IMR-90 (cell line): ENCODE data around the gene GP1BA. TPM values are rescaled to one million over a fixed set of nuclear protein-coding genes. Genes with fewer than 3 reads are reported as not detected.

ENCODE experiments used
- ATAC-seq: fragments of 200-7000 bp; cut with Tn5 transposase; 2 replicates; pipeline ENCODE4 v1.9.1; 2020; ENCODE audit warnings: low read depth, mild to moderate bottlenecking, moderate library complexity
- BruUV-seq: library from RNA; stranded (reverse); fragments of 400-500 nt; replicated peaks from 2 replicates; lab custom pipeline; 2021; lab: Mats Ljungman, UMichigan
- CTCF ChIA-PET: fragments of 300-600 bp; formaldehyde crosslinking; extraction: SDS; loops from one replicate; lab custom pipeline; 2021; ENCODE audit warnings: antibody characterized with exemption; lab: Yijun Ruan, JAX
- POLR2A ChIA-PET: fragments of 300-600 bp; sonication (Branson Sonifier 250); formaldehyde crosslinking; loops from one replicate; lab custom pipeline; 2022; ENCODE audit warnings: antibody characterized with exemption; ENCODE audit not compliant: unreplicated experiment; lab: Charles Lee
- DNase-seq: peaks from one replicate; pipeline ENCODE4 v3.0.0; 2013
- H2AFZ ChIP-seq: replicated peaks from 2 replicates; pipeline ENCODE3; 2013; ENCODE audit warnings: low read length, mild to moderate bottlenecking; ENCODE audit not compliant: poor library complexity
- H2AK5ac ChIP-seq: 2 replicates; pipeline ENCODE4 v1.6.1; 2013; ENCODE audit warnings: low read depth, low read length, inconsistent platforms
- H2AK9ac ChIP-seq: replicated peaks from 2 replicates; pipeline ENCODE3; 2013; ENCODE audit warnings: mild to moderate bottlenecking, low read depth, low read length, moderate library complexity; ENCODE audit not compliant: poor library complexity
- H2BK120ac ChIP-seq: 2 replicates; pipeline ENCODE4 v1.6.1; 2013; ENCODE audit warnings: low read depth, low read length, inconsistent platforms
- H2BK15ac ChIP-seq: 3 replicates; pipeline ENCODE4 v1.6.1; 2013; ENCODE audit warnings: low read depth, low read length, inconsistent platforms
- H2BK20ac ChIP-seq: 2 replicates; pipeline ENCODE4 v1.6.1; 2013; ENCODE audit warnings: low read depth, mild to moderate bottlenecking, inconsistent platforms, low read length, moderate library complexity
- H2BK5ac ChIP-seq: 2 replicates; pipeline ENCODE4 v1.6.1; 2013; ENCODE audit warnings: mild to moderate bottlenecking, low read depth, low read length, inconsistent platforms; ENCODE audit not compliant: poor library complexity, severe bottlenecking
- H3K14ac ChIP-seq: replicated peaks from 2 replicates; pipeline ENCODE4 v1.6.1; 2013; ENCODE audit warnings: low read depth, low read length, inconsistent platforms
- H3K18ac ChIP-seq: 2 replicates; pipeline ENCODE4 v1.6.1; 2013; ENCODE audit warnings: low read depth, low read length, control low read depth
- H3K23ac ChIP-seq: 2 replicates; pipeline ENCODE4 v1.6.1; 2013; ENCODE audit warnings: low read depth, low read length, inconsistent platforms
- H3K27ac ChIP-seq: 2 replicates; pipeline ENCODE4 v1.5.1; 2013; ENCODE audit warnings: mild to moderate bottlenecking, control low read depth, low read length; ENCODE audit not compliant: insufficient read depth
- H3K27me3 ChIP-seq: 2 replicates; pipeline ENCODE4 v1.6.1; 2013; ENCODE audit warnings: low read length; ENCODE audit not compliant: control insufficient read depth, insufficient read depth
- H3K36me3 ChIP-seq: 2 replicates; pipeline ENCODE4 v1.6.1; 2013; ENCODE audit warnings: low read length, mixed read lengths; ENCODE audit not compliant: control insufficient read depth, insufficient read depth
- H3K4ac ChIP-seq: 2 replicates; pipeline ENCODE4 v1.6.1; 2013; ENCODE audit warnings: low read depth, low read length, inconsistent platforms
- H3K4me1 ChIP-seq: 2 replicates; pipeline ENCODE4 v1.6.1; 2013; ENCODE audit warnings: low read length, mixed read lengths; ENCODE audit not compliant: control insufficient read depth, insufficient read depth
- H3K4me2 ChIP-seq: 2 replicates; pipeline ENCODE4 v1.6.1; 2013; ENCODE audit warnings: low read depth, mild to moderate bottlenecking, control low read depth, low read length, moderate library complexity
- H3K4me3 ChIP-seq: 2 replicates; pipeline ENCODE4 v1.5.1; 2013; ENCODE audit warnings: low read depth, mild to moderate bottlenecking, control low read depth, low read length, moderate library complexity; ENCODE audit not compliant: insufficient read depth
- H3K56ac ChIP-seq: 2 replicates; pipeline ENCODE4 v1.6.1; 2013; ENCODE audit warnings: low read length, inconsistent platforms; ENCODE audit not compliant: insufficient read depth; ENCODE audit errors: extremely low read depth
- H3K79me1 ChIP-seq, 2 experiments: 2 replicates each; pipeline ENCODE4 v1.6.1; 2013; ENCODE audit warnings: low read length in 2 of 2, inconsistent platforms in 1 of 2, low read depth in 1 of 2
- H3K9ac ChIP-seq: 2 replicates; pipeline ENCODE4 v1.6.1; 2013; ENCODE audit warnings: low read depth, low read length, control low read depth
- H3K9me1 ChIP-seq: 2 replicates; pipeline ENCODE4 v1.6.1; 2013; ENCODE audit warnings: low read length, inconsistent platforms; ENCODE audit not compliant: insufficient read depth
- H3K9me3 ChIP-seq: 2 replicates; pipeline ENCODE4 v1.6.1; 2013; ENCODE audit warnings: low read length; ENCODE audit not compliant: control insufficient read depth, insufficient read depth
- H4K20me1 ChIP-seq: 2 replicates; pipeline ENCODE4 v1.6.1; 2013; ENCODE audit warnings: low read length, inconsistent platforms; ENCODE audit not compliant: insufficient read depth
- H4K5ac ChIP-seq: 2 replicates; pipeline ENCODE4 v1.6.1; 2013; ENCODE audit warnings: mild to moderate bottlenecking, low read depth, low read length, control low read depth
- H4K8ac ChIP-seq, 2 experiments: 2 replicates each; pipeline ENCODE4 v1.6.1; 2013; ENCODE audit warnings: low read depth in 2 of 2, low read length in 2 of 2, control low read depth in 1 of 2, inconsistent platforms in 1 of 2
- H4K91ac ChIP-seq: 2 replicates; pipeline ENCODE4 v1.6.1; 2013; ENCODE audit warnings: low read depth, low read length, inconsistent platforms; ENCODE audit not compliant: insufficient read depth
- BHLHE40 ChIP-seq: fragments of 150-350 bp; IDR thresholded peaks from 2 replicates; pipeline ENCODE4 v1.6.1; 2016; ENCODE audit warnings: mild to moderate bottlenecking, low read depth, low read length
- CEBPB ChIP-seq: IDR thresholded peaks from 2 replicates; pipeline ENCODE4 v1.6.1; 2012; ENCODE audit warnings: low read depth, low read length, improper control_type of control experiment
- CHD1 ChIP-seq: IDR thresholded peaks from 2 replicates; pipeline ENCODE4 v1.6.1; 2012; ENCODE audit warnings: low read depth, low read length, improper control_type of control experiment
- CTCF ChIP-seq: conservative IDR thresholded peaks from 2 replicates; pipeline ENCODE4 v1.5.1; 2012; ENCODE audit warnings: mild to moderate bottlenecking, low read depth, low read length, improper control_type of control experiment
- ELK1 ChIP-seq: fragments of 150-350 bp; IDR thresholded peaks from 2 replicates; pipeline ENCODE4 v1.6.1; 2016; ENCODE audit warnings: low read depth, mild to moderate bottlenecking, low read length, moderate library complexity, borderline replicate concordance
- FOS ChIP-seq: fragments of 150-350 bp; IDR thresholded peaks from 2 replicates; pipeline ENCODE4 v1.6.1; 2016; ENCODE audit warnings: low read depth, low read length
- MAFK ChIP-seq: IDR thresholded peaks from 2 replicates; pipeline ENCODE4 v1.6.1; 2012; ENCODE audit warnings: low read depth, low read length, improper control_type of control experiment
- MAZ ChIP-seq: IDR thresholded peaks from 2 replicates; pipeline ENCODE4 v1.6.1; 2012; ENCODE audit warnings: low read depth, mild to moderate bottlenecking, low read length, improper control_type of control experiment, moderate library complexity, borderline replicate concordance
- MXI1 ChIP-seq: IDR thresholded peaks from 2 replicates; pipeline ENCODE4 v1.6.1; 2012; ENCODE audit warnings: low read depth, mild to moderate bottlenecking, low read length, moderate library complexity, borderline replicate concordance
- NFE2L2 ChIP-seq: fragments of 150-350 bp; IDR thresholded peaks from 2 replicates; pipeline ENCODE4 v1.6.1; 2016; ENCODE audit warnings: low read depth, mild to moderate bottlenecking, low read length
- POLR2A ChIP-seq: IDR thresholded peaks from 2 replicates; pipeline ENCODE4 v1.6.1; 2012; ENCODE audit warnings: mild to moderate bottlenecking, low read depth, low read length
- RAD21 ChIP-seq: IDR thresholded peaks from 2 replicates; pipeline ENCODE4 v1.6.1; 2012; ENCODE audit warnings: low read length, improper control_type of control experiment
- RCOR1 ChIP-seq: IDR thresholded peaks from 2 replicates; pipeline ENCODE4 v1.6.1; 2012; ENCODE audit warnings: mild to moderate bottlenecking, low read length, improper control_type of control experiment; ENCODE audit not compliant: insufficient replicate concordance
- RFX5 ChIP-seq: IDR thresholded peaks from 2 replicates; pipeline ENCODE4 v1.8.0; 2012; ENCODE audit warnings: low read depth, mild to moderate bottlenecking, low read length, moderate library complexity
- SMC3 ChIP-seq: fragments of 150-350 bp; IDR thresholded peaks from 2 replicates; pipeline ENCODE4 v1.6.1; 2016; ENCODE audit warnings: low read depth, mild to moderate bottlenecking, antibody characterized with exemption, low read length, moderate library complexity
- USF2 ChIP-seq: fragments of 150-350 bp; IDR thresholded peaks from 2 replicates; pipeline ENCODE4 v1.6.1; 2017; ENCODE audit warnings: mild to moderate bottlenecking, antibody characterized with exemption, low read length, low read depth
- WGBS, 2 experiments: methylation state at CpG; one replicate each; pipeline versions ENCODE4 v1.1.5 to v1.1.7; 2013; ENCODE audit warnings: missing lambda C conversion rate in 2 of 2; ENCODE audit not compliant: insufficient read length in 1 of 2; ENCODE audit errors: extremely low coverage in 2 of 2; 5-methylcytosine and 5-hydroxymethylcytosine counted together
- dilution Hi-C: fragments of 300-500 bp; cut with HindIII; formaldehyde crosslinking; loops from one replicate; pipeline ENCODE4 v1.14.3; 2018; ENCODE audit warnings: low sequenced_read_pairs; ENCODE audit not compliant: unreplicated experiment
- in situ Hi-C: fragments of 300-500 bp; cut with MboI; formaldehyde crosslinking; loops from 3 replicates; pipeline ENCODE4 v1.14.3; 2019; ENCODE audit warnings: low sequenced_read_pairs, inconsistent platforms, mixed read lengths
- intact Hi-C: fragments of 100-400 bp; cut with micrococcal nuclease; formaldehyde crosslinking; loops from 2 replicates; pipeline ENCODE4 v1.10.0; 2022
- polyA plus RNA-seq, 3 experiments: library from polyadenylated mRNA; depleted of rRNA; stranded (reverse); fragments of >200 nt; gene quantifications; 2 replicates each; pipeline ENCODE4 v1.2.3, GENCODE V29; 2012; ENCODE audit warnings: low replicate concordance in 1 of 3
- total RNA-seq: library from RNA; depleted of rRNA; stranded (reverse); fragments of >200 nt; gene quantifications from 2 replicates; pipeline ENCODE4 v1.2.3, GENCODE V29; 2012

Gene GP1BA
- total and polyA plus RNA-seq, 2 of the 4 experiments (the other 2 are of a cell fraction): not detected

GRCh38 chr17:4908301-4908700 lies 23.8 kb upstream of the GP1BA start:
- peak overlapping the region; percentile 88 for H2AFZ ChIP-seq
- H3K9me1 ChIP-seq: peaks cover 2% of the 10 kb centered on the region; the same call in 1 of the 2 replicates
- H3K9me3 ChIP-seq: no peaks in the 10 kb centered on the region
- H2BK5ac ChIP-seq: peak overlapping the region; percentile 53
- no peak overlapping the region for H2BK120ac ChIP-seq
- H3K9ac ChIP-seq: no peak overlapping the region
- no peaks in the 10 kb centered on the region; the same call in 1 of the 2 replicates for H4K20me1 ChIP-seq
- no peak overlapping the region for H3K56ac ChIP-seq
- BruUV-seq: no TSS peak
- ATAC-seq (no peak), DNase-seq (no peak)
- H3K4me3 ChIP-seq: no peak overlapping the region
- dilution Hi-C loops: no loop called here
- CTCF ChIA-PET: interaction anchor here (0.6 to 1.7 kb wide), 9 partner anchors 11 to 766 kb away, joined by 3 to 15 read pairs (median 3); partner anchors contain the start of genes SPAG7 and ZZEF1
- H3K4me1 ChIP-seq: peaks cover 3% of the 10 kb centered on the region
- intact Hi-C loops: loop anchor here (5.0 kb wide), 1 partner anchor 59 kb away; the partner anchor contains the start of gene SPAG7
- H3K4ac ChIP-seq: peak overlapping the region; percentile 71
- H3K27me3 ChIP-seq: peaks cover 2% of the 10 kb centered on the region; the same call in 1 of the 2 replicates
- H2BK15ac ChIP-seq: no peak overlapping the region; the same call in 2 of the 3 replicates
- H2AK5ac ChIP-seq: peak overlapping the region; percentile 88; the same call in 1 of the 2 replicates
- POLR2A ChIA-PET: interaction anchor here (1.0 to 1.2 kb wide), 2 partner anchors 12 to 32 kb away, joined by 3 read pairs; partner anchors contain the start of genes RNF167 and SLC25A11
- no peak overlapping the region for H4K91ac ChIP-seq
- in situ Hi-C loops: no loop called here
- no peaks in the 10 kb centered on the region for H3K79me1 ChIP-seq
- WGBS, 2 experiments: 39% methylated on average over 7 of the region's 10 CpGs; no CpG with 5 or more reads in 1 of the 2 experiments
- no peak overlapping the region for H3K4me2 ChIP-seq
- H4K5ac ChIP-seq: no peak overlapping the region; the same call in 1 of the 2 replicates
- no peak overlapping the region for H3K14ac ChIP-seq
- H2AK9ac ChIP-seq: no peak overlapping the region
- TF ChIP-seq BHLHE40 (no peak), NFE2L2 (no peak), RCOR1 (no peak), POLR2A (no peak), FOS (no peak), CEBPB (no peak), MAZ (no peak), USF2 (no peak), MAFK (no peak), RFX5 (no peak), ELK1 (no peak), CTCF (no peak), SMC3 (no peak), RAD21 (no peak), MXI1 (no peak), CHD1 (no peak)
- no peak overlapping the region for H2BK20ac ChIP-seq
- peak overlapping the region; percentile 92 to 97; a peak in 2 of 4 replicates for H4K8ac ChIP-seq
- no peaks in the 10 kb centered on the region for H3K36me3 ChIP-seq
- H3K23ac ChIP-seq: no peak overlapping the region
- H3K27ac ChIP-seq: no peak overlapping the region
- H3K18ac ChIP-seq: no peak overlapping the region
